ENCODE data around the gene RNFT1.
"Not testable (repeated sequence)": the region's sequence is repeated elsewhere in the genome, so short reads cannot be mapped to it uniquely, and the experiment has no call there.

The RNFT1 gene, protein sequence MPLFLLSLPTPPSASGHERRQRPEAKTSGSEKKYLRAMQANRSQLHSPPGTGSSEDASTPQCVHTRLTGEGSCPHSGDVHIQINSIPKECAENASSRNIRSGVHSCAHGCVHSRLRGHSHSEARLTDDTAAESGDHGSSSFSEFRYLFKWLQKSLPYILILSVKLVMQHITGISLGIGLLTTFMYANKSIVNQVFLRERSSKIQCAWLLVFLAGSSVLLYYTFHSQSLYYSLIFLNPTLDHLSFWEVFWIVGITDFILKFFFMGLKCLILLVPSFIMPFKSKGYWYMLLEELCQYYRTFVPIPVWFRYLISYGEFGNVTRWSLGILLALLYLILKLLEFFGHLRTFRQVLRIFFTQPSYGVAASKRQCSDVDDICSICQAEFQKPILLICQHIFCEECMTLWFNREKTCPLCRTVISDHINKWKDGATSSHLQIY

DNA sequence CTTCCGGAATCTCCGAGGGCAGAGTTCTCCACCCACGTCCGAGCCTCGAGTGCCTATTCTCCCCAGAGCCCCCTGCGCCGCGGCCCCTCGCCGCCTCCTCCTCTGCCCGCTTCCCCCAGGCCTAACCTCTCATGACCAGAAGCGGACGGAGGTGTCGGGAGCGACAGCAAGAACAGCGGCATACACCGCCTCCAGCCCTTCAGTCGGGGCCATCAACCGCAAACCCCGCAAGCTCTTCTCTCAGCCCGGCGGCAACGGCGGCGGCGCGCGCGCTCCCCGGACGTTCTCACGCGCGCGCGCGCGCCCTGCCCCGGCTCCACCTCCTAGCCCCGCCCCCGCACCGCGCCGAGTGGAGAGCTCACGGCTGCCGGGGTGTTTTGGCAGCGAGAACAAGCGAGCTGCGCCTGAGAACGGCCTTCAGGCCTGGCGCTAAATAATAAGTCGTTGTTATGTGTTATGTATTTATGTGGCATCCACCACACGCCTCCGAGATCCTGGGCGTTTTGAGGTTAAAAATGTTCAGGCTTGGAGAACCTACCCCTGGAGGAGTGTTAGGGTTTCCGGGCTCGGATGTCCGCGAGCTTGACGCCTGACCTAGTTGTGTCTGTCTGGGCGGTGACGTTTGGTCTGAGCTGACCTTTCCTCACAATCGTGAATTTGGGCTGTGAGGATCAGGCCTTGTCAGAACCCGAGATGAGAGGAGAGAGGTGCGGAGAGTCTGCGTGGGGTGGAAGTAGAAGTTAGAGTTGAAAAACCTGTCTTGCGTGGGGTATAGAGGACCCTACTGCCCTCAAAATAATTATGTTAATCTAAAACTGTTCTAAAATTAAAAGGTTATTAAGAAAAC is at the start of gene RNFT1:
TSS of gene RNFT1 (minus strand) at position 259 of the 847 bp plus-strand sequence. CDS start at position 182, 77 bp downstream.
- Histone ChIP-seq H3K9me2 (replicated peaks; ENCODE audit: control insufficient read depth, low read length) (no peaks in the 10 kb centered on the region), H3K4me3 (ENCODE audit: low read length) (peak within 1 kb of the TSS; percentile 95), H3K27me3 (ENCODE audit: control insufficient read depth, low read length) (no peaks in the 10 kb centered on the region), H3K36me3 (ENCODE audit: control insufficient read depth, low read length) (peaks cover 14% of the 10 kb centered on the region), H3K79me2 (ENCODE audit: control insufficient read depth, low read length) (peaks cover 19% of the 10 kb centered on the region), H3K27ac (ENCODE audit: low read depth, low read length) (peak within 1 kb of the TSS; percentile 63), H3F3A (ENCODE audit: control insufficient read depth, insufficient read depth) (peaks cover 4% of the 10 kb centered on the region; the same call in 1 of the 2 replicates), H4K20me1 (ENCODE audit: control insufficient read depth, insufficient read depth, low read depth, low read length) (no peaks in the 10 kb centered on the region), H3K4me1 (ENCODE audit: control insufficient read depth, low read length) (peaks cover 19% of the 10 kb centered on the region), H3K9me3 (ENCODE audit: control insufficient read depth, insufficient read depth, low read length) (no peaks in the 10 kb centered on the region), H3K4me2 (ENCODE audit: low read length) (peak within 1 kb of the TSS; percentile 77)
- TF ChIP-seq, protein P1, sequence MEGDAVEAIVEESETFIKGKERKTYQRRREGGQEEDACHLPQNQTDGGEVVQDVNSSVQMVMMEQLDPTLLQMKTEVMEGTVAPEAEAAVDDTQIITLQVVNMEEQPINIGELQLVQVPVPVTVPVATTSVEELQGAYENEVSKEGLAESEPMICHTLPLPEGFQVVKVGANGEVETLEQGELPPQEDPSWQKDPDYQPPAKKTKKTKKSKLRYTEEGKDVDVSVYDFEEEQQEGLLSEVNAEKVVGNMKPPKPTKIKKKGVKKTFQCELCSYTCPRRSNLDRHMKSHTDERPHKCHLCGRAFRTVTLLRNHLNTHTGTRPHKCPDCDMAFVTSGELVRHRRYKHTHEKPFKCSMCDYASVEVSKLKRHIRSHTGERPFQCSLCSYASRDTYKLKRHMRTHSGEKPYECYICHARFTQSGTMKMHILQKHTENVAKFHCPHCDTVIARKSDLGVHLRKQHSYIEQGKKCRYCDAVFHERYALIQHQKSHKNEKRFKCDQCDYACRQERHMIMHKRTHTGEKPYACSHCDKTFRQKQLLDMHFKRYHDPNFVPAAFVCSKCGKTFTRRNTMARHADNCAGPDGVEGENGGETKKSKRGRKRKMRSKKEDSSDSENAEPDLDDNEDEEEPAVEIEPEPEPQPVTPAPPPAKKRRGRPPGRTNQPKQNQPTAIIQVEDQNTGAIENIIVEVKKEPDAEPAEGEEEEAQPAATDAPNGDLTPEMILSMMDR (IDR thresholded peaks at IDR 0.05; ENCODE audit: low read depth, low read length, poor library complexity, severe bottlenecking), result no peak
- TF ChIP-seq EZH2phosphoT487 (IDR thresholded peaks at IDR 0.05; ENCODE audit: borderline replicate concordance, low read length), result no peak

DNA sequence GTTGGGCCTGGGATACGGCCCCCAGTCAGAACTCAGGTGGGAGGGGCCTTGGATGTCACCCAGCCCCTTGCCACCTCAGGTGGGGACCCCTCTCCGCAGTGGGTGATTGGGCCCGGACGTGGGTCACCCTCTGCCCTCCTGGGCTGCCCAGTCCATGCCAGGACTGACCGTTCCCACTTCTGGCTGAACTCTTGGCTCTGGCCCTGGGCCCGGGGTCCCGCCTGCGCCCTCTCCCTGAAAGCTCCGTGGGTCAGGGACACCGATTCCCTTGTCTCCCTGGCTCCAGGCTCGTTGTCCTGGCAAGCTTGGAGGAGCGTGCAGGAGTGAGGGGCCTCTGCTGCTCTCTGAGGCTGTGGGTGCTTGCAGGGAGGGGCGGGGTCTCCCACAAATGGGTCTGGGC is 44.8 kb upstream of the RNFT1 start:
- not testable (repeated sequence) for H4K20me1 ChIP-seq (ENCODE audit: control insufficient read depth, insufficient read depth, low read depth, low read length); H3K36me3 ChIP-seq (ENCODE audit: control insufficient read depth, low read length); H3K27me3 ChIP-seq (ENCODE audit: control insufficient read depth, low read length); H3K9me3 ChIP-seq (ENCODE audit: control insufficient read depth, insufficient read depth, low read length); H3K79me2 ChIP-seq (ENCODE audit: control insufficient read depth, low read length); H3K9me2 ChIP-seq (replicated peaks; ENCODE audit: control insufficient read depth, low read length); H3K4me3 ChIP-seq (ENCODE audit: low read length); H3F3A ChIP-seq (ENCODE audit: control insufficient read depth, insufficient read depth); H3K27ac ChIP-seq (ENCODE audit: low read depth, low read length); H3K4me1 ChIP-seq (ENCODE audit: control insufficient read depth, low read length); H3K4me2 ChIP-seq (ENCODE audit: low read length)

DNA sequence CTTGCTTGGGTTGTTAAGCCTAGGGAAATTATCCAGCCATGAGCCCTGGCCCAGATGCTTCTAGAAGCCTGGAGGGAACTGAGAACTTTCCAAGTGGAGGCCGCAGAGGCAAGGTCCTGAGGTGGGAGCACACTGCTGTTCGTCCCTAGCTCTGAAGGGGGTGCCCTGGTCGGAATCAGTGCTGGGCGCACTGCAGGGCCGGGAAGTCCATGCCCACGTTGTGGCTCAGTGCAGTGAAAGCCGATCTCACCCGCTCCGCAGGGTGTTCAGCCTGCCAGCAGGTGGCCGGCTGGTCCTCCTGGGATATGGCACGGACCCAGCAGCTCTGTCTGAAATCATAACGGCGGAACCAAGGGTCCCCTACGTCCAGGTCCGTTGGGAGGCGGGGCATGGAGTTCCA is 43.8 kb upstream of the RNFT1 start:
- not testable (repeated sequence) for H3K4me3 ChIP-seq (ENCODE audit: low read length); H3K36me3 ChIP-seq (ENCODE audit: control insufficient read depth, low read length); H3K27ac ChIP-seq (ENCODE audit: low read depth, low read length); H3K79me2 ChIP-seq (ENCODE audit: control insufficient read depth, low read length); H3F3A ChIP-seq (ENCODE audit: control insufficient read depth, insufficient read depth); H4K20me1 ChIP-seq (ENCODE audit: control insufficient read depth, insufficient read depth, low read depth, low read length); H3K4me2 ChIP-seq (ENCODE audit: low read length); H3K27me3 ChIP-seq (ENCODE audit: control insufficient read depth, low read length); H3K9me2 ChIP-seq (replicated peaks; ENCODE audit: control insufficient read depth, low read length); H3K4me1 ChIP-seq (ENCODE audit: control insufficient read depth, low read length); H3K9me3 ChIP-seq (ENCODE audit: control insufficient read depth, insufficient read depth, low read length)

DNA sequence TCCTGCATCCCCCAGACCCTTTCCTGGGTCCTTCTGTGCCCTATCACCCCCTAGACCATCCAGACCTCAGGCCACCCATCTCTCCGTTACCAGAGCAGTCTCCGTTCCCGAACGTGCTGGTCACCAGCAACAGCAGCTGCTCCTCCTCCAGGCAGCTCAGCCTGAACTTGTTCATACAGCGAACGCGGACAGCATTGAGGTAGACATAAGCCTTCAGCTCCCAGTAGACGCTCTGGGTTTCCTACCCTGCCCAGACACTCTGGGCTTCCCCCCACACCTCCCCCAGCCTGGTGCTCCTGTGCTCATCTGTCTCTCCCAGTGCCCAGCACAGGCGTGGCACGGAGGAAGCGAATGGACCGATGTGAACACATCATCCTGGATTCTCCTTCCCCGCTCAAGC is 41.6 kb upstream of the RNFT1 start:
- Histone ChIP-seq H3K9me3 (ENCODE audit: control insufficient read depth, insufficient read depth, low read length) (no peaks in the 10 kb centered on the region), H3K27me3 (ENCODE audit: control insufficient read depth, low read length) (no peaks in the 10 kb centered on the region), H3F3A (ENCODE audit: control insufficient read depth, insufficient read depth) (no peaks in the 10 kb centered on the region), H3K4me2 (ENCODE audit: low read length) (no peak overlapping the region), H3K27ac (ENCODE audit: low read depth, low read length) (no peak overlapping the region), H3K9me2 (replicated peaks; ENCODE audit: control insufficient read depth, low read length) (no peaks in the 10 kb centered on the region), H3K79me2 (ENCODE audit: control insufficient read depth, low read length) (no peaks in the 10 kb centered on the region), H3K4me1 (ENCODE audit: control insufficient read depth, low read length) (no peaks in the 10 kb centered on the region), H3K36me3 (ENCODE audit: control insufficient read depth, low read length) (no peaks in the 10 kb centered on the region), H4K20me1 (ENCODE audit: control insufficient read depth, insufficient read depth, low read depth, low read length) (no peaks in the 10 kb centered on the region), H3K4me3 (ENCODE audit: low read length) (no peak overlapping the region)
- TF ChIP-seq, protein P1 (IDR thresholded peaks at IDR 0.05; ENCODE audit: low read depth, low read length, poor library complexity, severe bottlenecking), result no peak
- no peak for TF ChIP-seq EZH2phosphoT487 (IDR thresholded peaks at IDR 0.05; ENCODE audit: borderline replicate concordance, low read length)

DNA sequence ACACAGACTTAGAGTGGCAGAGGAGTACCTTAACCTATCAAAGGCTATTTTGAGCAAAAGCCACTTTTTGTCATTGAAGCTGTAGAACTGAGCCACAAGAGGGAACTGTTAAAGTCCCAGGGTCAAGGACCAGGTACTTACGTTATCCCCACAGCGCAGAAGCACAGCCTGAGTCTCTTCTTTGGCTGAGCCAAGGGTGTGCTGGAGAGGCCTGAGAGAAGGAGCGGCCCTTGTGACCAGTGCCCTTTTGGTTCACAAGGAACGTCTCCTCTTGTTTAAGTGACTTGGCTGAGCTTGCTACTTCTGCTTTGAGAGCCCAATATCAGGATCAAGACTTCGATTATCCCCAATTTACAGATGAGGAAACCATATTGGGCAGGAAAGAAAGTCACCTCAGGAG is 40.0 kb upstream of the RNFT1 start:
- not testable (repeated sequence) for H3K79me2 ChIP-seq (ENCODE audit: control insufficient read depth, low read length); H4K20me1 ChIP-seq (ENCODE audit: control insufficient read depth, insufficient read depth, low read depth, low read length); H3K4me3 ChIP-seq (ENCODE audit: low read length); H3K9me2 ChIP-seq (replicated peaks; ENCODE audit: control insufficient read depth, low read length); H3K9me3 ChIP-seq (ENCODE audit: control insufficient read depth, insufficient read depth, low read length); H3K4me2 ChIP-seq (ENCODE audit: low read length); H3K36me3 ChIP-seq (ENCODE audit: control insufficient read depth, low read length); H3K4me1 ChIP-seq (ENCODE audit: control insufficient read depth, low read length); H3K27me3 ChIP-seq (ENCODE audit: control insufficient read depth, low read length); H3F3A ChIP-seq (ENCODE audit: control insufficient read depth, insufficient read depth); H3K27ac ChIP-seq (ENCODE audit: low read depth, low read length)

DNA sequence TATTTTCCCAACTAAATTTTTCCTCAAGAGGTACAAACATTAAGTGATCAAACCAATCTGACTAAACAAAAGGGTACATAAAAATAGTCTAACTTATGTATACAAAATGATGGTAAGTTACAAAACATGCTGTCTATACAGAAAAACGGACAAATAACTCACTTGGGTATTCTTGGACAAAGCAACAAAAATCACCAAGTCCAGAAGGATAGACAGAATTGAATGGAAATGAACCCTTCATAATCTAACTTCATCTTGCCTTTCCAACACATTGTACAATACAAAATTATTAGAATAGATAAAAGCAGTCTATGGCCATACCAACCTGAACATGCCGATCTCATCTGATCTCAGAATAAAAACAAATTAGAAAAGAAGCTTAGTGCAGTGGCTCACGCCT is 37.9 kb upstream of the RNFT1 start:
- H3F3A ChIP-seq (ENCODE audit: control insufficient read depth, insufficient read depth); H3K9me2 ChIP-seq (replicated peaks; ENCODE audit: control insufficient read depth, low read length); H3K27ac ChIP-seq (ENCODE audit: low read depth, low read length); H3K9me3 ChIP-seq (ENCODE audit: control insufficient read depth, insufficient read depth, low read length); H3K36me3 ChIP-seq (ENCODE audit: control insufficient read depth, low read length); H3K79me2 ChIP-seq (ENCODE audit: control insufficient read depth, low read length); H4K20me1 ChIP-seq (ENCODE audit: control insufficient read depth, insufficient read depth, low read depth, low read length); H3K27me3 ChIP-seq (ENCODE audit: control insufficient read depth, low read length); H3K4me1 ChIP-seq (ENCODE audit: control insufficient read depth, low read length); H3K4me2 ChIP-seq (ENCODE audit: low read length); H3K4me3 ChIP-seq (ENCODE audit: low read length): not testable (repeated sequence)
